Renal cortical epithelial cell (primary cell): ENCODE data around the gene HES6. TPM values are rescaled to one million over a fixed set of nuclear protein-coding genes. Genes with fewer than 3 reads are reported as not detected.

Experiments used
- DNase-seq: peaks from one replicate; pipeline ENCODE4 v3.0.0-alpha.2; 2011; ENCODE audit warnings: low read depth
- total RNA-seq: library from RNA; depleted of rRNA; stranded (reverse); fragments of >200 nt; gene quantifications from 2 replicates; pipeline ENCODE4 v1.2.3, GENCODE V29; 2014

The HES6 gene
- total RNA-seq, 1 donor from 2014 or later = 2.4 TPM

DNA sequence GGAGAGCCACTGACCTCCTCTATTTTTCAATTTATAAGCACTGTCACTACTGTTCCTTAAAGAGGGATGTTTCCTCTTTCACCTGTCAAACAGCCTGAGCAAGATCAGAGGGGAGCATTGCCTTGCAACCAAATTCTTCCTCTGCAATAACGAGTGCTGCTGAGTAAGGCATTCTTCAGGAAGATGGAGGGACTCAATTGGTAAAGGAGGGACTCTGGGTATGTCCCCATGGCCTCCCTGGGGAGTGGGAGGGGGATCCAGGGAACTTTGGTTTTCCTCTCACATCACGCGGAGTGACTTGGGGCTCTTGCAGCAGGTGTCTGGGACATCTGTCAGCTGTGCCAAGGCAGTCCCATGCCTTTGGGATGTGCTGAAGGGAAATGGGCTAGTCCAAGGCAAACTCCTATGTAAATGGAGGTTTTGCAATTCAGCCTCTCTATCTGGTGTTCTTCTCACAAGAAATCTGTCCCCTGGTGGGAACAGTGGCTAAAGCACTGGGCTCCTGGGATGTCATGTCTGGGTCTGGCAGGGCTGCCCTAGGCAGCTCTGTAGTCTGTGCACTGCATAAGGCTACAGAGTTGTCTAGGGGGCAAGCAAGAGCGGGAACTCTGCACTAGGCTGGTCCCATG is 14.4 kb upstream of the HES6 start:
- no peak for DNase-seq

- no peak for DNase-seq
Observed at GRCh38 chr2:238252766-238253630, 13.2 kb upstream of the HES6 start.

DNA sequence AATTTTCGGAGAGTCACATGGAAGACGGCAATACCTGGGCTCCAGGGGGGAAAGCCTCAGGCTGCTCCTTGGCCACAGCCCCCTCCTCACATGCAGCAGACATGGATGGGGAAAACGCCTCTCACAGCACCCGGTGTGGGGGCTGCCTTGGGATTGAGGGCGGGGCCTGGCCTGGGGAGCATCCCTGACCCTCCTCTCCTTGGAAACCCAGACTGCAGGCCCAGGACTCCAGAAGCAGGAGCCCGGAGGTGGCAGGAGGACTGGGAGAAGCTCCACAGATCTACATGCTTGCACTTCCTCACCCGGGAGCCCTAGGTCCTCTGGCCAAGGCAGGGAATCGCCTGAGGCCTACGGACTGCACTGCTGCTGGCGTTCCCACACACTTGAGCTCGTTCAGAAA is 12.1 kb upstream of the HES6 start:
- DNase-seq = no peak

DNA sequence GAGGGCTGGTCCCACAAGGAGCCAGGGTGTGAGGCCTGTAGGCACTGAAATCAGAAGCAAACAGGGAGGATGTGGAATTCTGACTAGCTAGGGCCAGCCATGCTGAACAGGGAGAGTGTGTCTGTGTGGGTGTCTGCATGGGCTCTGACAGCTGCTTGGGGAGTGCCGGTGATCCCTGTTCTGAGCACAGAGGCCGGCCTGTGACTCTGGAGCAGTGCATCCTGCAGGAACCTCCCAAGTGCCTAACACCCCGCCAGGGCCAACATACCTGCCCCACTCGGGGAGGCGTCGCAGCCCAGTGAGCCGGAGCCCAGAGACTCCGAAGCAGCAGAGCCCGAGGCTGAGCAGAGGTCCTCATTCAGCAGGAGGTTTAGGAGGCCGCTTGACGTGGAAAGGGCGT is 11.5 kb upstream of the HES6 start:
- DNase-seq = no peak

- DNase-seq = no peak
Observed at GRCh38 chr2:238250896-238251295, 11.1 kb upstream of the HES6 start.

DNA sequence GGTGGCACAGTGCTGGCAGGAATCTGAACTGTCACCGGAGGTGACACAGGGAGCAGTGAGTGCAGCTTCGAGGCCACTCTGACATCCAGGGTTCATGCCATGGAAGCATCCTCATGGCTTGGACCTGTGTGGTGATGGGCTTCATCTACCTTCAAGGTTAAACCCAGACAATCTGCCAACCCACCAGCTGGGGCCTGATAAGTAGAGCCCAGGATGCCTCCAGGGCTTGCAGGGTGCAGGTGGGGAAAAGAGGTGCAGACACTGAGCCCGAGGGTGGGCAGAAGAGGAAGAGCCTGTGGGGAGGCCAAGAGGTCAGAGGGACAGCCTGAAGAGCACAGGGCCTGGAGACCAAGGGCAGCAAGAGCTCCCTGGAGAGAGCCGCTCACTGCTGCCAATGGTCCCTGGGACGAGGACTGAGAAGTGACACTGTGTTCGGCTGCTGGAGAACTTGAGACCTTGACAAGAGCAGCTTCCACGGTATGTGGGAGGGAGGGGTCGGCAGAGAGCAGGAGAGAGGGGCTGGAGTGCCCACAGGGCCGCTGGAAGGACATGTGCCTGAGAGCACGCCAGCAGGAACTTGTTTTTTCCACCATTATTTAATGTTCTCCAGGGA is 8.1 kb upstream of the HES6 start:
- DNase-seq = no peak

GRCh38 chr2:238247002-238247822 is 7.4 kb upstream of the HES6 start:
- no peak for DNase-seq

DNA sequence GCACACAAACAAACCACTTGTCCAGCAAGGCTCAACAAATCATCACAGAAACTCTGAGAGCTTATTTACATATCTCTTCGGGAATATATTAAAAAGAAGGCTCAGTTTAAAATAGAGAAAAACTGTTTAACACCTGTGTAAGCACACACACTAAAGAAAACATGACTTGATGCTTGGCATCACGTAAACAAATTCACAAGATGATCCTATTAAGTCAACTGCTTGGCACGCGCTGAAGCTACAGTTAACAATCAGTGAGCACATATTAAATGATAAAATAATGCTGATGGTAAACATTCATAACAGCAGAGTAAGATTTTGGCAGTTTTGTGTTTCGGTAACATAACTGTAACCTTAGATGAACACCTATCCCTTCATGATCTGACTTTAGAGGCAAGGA is 4.3 kb upstream of the HES6 start:
- no peak for DNase-seq

- no peak for DNase-seq
Observed at GRCh38 chr2:238243496-238244076, 3.7 kb upstream of the HES6 start.

- DNase-seq = no peak
Observed at GRCh38 chr2:238242731-238243495, 3.1 kb upstream of the HES6 start.

DNA sequence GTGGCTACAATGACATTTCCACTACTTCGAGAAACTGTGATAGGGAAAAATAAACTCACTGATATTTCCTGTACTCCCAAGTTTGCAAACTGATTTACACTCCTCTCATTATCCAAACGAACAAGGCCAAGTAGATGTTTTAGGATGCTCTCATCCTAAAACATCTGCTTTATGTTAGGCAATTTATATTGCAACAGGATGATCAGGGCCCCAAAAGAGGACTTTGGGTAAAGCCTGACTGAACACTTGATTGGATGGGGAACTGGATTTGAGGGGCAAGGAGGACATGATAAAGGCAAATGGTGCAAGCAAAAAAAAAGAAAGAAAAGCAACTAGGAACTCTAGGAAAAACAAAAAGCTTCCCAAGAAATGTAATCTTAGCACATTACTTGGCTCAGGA is 2.1 kb upstream of the HES6 start:
- no peak for DNase-seq

- DNase-seq = no peak
Observed at GRCh38 chr2:238240757-238241711, 1.2 kb upstream of the HES6 start.

DNA sequence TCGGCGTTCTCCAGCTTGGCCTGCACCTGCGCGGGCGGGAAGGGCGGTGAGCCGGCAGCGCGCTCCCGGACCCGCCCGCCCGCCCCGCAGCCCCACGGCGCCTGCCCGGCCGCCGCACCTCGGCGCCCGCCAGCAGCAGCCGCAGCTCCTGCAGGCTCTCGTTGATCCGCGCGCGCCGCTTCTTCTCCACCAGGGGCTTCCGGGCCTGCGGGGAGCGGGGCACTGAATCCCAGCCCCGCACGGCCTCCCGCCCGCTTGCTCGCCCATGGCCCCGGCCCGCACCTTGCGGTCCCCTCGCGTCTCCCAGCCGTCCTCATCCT is 335 bp downstream of the HES6 start:
- no peak for DNase-seq

DNA sequence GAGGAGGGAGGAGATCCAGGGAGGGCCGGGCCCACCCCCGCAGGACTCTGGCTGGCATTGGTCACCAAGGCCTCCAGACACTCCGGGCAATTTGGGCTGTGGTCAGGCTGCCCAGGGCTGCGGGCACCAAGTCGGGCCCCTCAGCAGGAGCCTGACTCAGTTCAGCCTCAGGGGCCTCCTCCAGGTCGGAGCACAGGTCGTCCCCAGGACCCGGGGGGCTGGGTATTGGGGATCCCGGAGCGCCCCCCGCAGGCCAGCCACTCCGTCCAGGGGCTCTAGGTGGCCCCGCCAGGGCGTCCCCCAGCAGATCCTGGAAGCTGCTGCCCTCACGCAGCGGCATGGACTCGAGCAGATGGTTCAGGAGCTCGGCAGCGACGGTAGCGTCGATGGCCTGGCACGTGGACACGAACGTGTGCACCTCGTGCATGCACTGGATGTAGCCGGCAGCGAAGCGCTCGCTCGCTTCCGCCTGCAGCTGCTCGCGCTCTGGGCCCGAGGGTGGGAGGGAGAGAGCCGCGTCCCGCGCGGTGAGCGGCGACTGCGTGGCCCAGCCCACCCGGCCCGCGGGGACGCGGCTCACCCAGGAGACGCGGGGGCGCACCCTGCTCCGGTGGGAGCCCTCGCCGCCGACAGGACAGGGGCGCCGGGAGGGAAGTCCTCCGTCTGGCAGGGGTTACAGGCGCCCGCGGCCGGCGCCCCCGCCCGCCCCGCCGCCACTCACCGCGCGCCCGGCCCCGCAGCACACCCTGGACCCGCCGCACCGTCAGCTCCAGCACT is 884 bp downstream of the HES6 start:
- DNase-seq = no peak

DNA sequence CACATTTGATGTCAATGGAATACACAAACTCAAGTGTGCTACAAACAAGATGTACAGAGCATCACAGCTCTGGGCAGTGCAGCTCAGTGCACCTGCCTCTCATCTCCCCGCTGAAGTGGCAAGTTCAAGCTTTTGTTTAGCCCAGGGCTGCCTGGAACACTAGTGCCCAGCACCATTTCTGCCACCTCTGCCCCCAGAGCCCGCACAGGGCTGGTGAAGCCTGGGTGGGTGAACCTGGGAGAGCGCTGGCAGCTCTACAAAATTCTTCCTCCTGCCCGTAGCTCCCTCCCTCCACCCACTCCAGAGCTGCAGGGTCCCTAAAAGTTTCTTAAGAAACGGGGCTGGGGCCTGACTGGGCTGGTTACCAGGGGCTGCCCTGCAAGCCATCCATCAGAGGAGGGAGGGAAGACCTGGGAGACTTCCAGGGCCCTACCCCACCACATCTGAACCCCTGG is 1.5 kb downstream of the HES6 start:
- DNase-seq = no peak

- DNase-seq = no peak
Observed at GRCh38 chr2:238237431-238238135, 2.3 kb downstream of the HES6 start.

- no peak for DNase-seq
Observed at GRCh38 chr2:238236571-238236970, 3.3 kb downstream of the HES6 start.

DNA sequence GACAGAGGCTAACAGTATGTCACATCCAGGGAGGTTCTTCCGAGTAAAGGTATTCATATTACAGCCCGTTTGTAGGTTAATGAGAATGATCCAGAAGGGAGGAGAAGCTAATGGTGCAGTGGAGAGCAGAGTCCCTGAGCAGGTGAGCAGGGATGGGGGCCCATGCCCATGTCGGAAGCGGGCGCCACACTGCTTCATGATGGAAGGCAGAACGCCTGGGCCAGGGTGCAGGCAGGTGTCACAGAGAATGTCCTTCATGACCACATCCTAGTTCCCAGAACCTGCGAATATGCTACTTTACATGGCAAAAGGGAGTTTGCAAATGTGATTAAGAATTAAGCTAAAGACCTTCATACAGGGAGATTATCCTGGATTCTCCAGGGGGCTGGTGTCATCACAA is 4.0 kb downstream of the HES6 start:
- DNase-seq = no peak
